NCI-H345 (cell line): Measurements from ENCODE around the gene SERINC3.

Experiments
- DNase-seq: peaks from one replicate; lab custom pipeline; 2025; lab: John Stamatoyannopoulos, UW

The SERINC3 gene

DNA sequence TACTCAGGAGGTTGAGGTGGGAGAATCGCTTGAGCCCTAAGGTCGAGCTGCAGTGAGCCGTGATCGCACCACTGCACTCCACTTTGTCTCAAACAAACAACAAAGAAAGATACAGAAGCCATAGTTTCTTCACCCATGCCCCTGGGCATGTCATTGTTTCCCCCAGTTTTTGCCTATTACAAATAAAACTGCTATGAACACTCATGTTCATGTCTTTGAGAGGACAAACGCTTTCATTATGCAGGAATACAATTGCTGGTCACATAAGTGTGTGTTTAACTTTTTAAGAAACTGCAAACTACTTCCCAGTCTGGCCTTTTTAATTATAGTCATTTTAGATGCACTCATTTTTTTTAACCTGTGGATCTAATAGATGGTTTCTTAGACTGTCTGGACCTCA is 58.4 kb downstream of the SERINC3 start:
- no peak for DNase-seq

DNA sequence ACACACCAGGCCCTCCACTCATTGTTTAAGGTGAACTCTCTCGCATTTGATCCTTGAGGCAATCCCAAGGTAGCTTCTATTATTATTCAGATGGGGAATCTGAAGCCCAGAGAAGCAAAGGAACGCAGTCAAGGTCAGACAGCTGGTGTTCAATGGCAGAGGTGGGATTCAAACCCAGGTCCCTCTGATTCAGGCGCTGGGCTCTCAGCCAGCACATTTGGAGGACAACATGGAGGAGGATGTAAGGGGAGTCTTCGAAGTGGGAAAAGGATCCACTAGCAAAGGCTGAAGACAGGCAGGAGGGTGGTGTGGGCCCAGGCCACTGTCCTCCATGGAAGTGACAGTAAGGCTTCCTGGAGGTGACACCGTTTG is 60.1 kb downstream of the SERINC3 start:
- DNase-seq, result no peak

DNA sequence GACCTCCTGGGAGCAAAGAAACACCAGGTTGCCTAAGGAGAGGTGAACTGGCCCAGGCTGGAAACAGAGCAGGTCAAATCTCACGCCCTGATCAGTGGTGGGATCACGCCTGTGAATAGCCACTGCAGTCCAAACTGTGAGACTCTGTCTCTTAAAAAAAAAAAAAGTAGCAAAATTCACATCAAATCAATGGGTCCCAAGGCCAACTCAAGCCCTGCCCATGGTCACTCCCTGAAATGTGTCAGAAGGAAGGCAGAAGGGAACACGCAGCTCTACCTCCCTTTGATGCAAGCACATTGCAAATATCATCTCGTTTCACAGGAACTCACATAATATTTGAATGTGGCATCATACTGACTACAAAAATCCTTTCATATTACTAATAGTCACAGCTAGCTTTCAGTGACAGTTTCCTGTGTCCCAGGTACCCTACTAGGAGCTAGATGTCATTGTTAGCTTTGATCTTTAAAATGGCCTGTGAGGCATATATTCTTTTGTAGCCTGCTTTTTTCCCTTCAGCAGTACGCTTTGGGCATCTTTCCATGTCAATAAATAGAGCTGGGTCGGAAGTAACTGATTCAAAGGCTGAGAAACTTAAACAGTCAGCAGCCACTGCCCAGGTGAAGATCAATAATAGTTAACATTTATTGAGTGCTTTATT is 60.6 kb downstream of the SERINC3 start:
- DNase-seq, result no peak

- peak; percentile 17 for DNase-seq
These were observed 61.1 kb downstream of the SERINC3 start for GRCh38 chr20:44460795-44461141.

DNA sequence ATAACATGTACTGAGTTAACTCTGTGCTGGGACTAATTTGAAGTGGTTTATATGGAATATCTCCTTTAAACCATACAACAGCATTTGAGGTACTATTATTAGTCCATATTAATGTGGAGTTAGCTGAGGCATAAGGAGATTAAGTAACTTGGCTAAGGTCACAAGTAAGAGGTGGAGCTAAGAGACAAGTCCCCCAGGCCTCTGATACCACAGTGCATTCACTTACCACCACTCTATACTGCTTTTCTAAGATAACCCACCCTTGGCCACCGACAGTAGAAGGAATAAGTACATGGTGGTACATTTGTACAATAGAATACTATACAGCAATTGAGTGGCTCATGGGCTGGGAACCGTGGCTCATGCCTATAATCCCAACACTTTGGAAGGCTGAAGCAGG is 62.6 kb downstream of the SERINC3 start:
- DNase-seq, result no peak

GRCh38 chr20:44457016-44457415 is 64.9 kb downstream of the SERINC3 start:
- no peak for DNase-seq

DNA sequence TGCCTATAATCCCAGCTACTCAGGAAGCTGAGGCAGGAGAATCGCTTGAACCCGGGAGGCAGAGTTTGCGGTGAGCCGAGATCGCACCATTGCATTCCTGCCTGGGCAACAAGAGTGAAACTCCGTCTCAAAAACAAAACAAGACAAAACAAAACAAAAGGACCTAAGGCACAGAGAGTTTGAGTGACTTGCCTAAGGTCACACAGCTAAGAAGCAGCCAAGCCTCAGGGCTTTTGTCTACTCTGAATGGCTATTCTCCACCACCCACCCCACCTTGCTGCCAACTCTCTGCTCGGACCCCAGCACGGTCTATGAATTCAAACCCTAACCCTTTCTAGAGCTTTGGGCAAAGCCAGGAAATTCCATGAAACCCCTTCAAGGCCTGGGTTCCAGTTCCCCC is 65.3 kb downstream of the SERINC3 start:
- DNase-seq, result no peak

DNA sequence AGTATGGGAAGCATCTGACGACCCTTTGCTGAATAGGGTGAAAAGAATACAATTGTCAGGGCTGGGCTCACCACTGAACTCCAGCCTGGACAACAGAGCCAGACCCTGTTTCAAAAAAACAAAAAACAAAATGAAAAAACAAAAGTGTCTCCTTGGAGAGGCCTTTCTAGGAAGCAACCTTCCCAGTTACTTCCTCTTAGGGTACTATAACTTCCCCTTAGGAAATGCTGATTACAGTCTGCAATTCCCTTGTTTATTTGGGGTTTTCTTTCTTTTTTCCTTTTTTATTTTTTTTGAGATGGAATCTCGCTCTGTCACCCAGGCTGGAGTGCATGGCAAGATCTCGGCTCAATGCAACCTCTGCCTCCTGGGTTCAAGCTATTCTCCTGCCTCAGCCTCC is 66.7 kb downstream of the SERINC3 start:
- DNase-seq, result no peak

DNA sequence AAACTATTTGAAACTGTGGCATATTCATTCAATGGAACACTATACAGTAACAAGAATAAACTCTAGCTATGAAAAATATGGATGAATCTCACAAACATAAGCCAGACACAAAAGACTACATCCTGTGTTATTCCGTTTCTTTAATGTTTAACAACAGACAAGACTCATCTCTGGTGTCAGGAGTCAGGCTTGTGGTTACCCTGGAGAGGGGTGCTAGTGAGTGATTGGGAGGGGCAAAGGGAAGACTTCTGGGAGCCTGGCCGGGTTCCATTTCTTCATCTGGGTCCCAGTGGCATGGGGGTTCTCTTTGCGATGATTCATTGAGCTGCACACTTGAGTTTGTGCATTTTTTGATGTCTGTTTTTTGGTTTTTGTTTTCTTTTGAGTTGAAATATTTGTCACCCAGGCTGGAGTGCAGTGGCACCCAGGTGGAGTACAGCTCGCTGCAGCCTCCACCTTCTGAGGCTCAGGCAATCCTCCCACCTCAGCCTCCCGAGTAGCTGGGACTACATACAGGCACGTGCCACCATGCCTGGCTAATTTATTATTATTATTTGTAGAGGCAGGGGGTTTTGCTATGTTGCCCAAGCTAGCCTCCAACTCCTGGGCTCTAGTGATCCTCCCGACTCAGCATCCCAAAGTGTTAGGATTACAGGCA is 67.4 kb downstream of the SERINC3 start:
- DNase-seq, result no peak

GRCh38 chr20:44450903-44451450 is 70.9 kb downstream of the SERINC3 start:
- no peak for DNase-seq

- no peak for DNase-seq
These were observed 71.5 kb downstream of the SERINC3 start for GRCh38 chr20:44450281-44450889.

GRCh38 chr20:44449864-44450263 is 72.0 kb downstream of the SERINC3 start:
- DNase-seq, result no peak

GRCh38 chr20:44448753-44449546 is 72.9 kb downstream of the SERINC3 start:
- no peak for DNase-seq

GRCh38 chr20:44447827-44448419 is 73.9 kb downstream of the SERINC3 start:
- no peak for DNase-seq
